Lung (tissue), 12 donors: ENCODE measurements around the gene SHC3. TPM values are rescaled to one million over a fixed set of nuclear protein-coding genes. Genes with fewer than 3 reads are reported as not detected.

Experiments used
- ATAC-seq: fragments of 200-7000 bp; cut with Tn5 transposase; one replicate; pipeline ENCODE4 v1.9.1; 2020; ENCODE audit warnings: moderate number of reproducible peaks; ENCODE audit not compliant: insufficient read depth, low FRiP score
- DNase-seq, 3 donors: peaks; one replicate each; pipeline ENCODE4 v3.0.0-alpha.2; 2013 to 2017
- H3K27ac ChIP-seq, 2 donors: one replicate each; pipeline ENCODE4 v1.5.1; 2013; ENCODE audit warnings: mild to moderate bottlenecking in 2 of 2, moderate library complexity in 2 of 2, control low read depth in 1 of 2, inconsistent platforms in 1 of 2, low read depth in 1 of 2, low read length in 1 of 2
- H3K27me3 ChIP-seq, 3 donors: one replicate each; pipeline ENCODE4 v1.5.1; 2013; ENCODE audit warnings: low read length in 2 of 3; ENCODE audit not compliant: control insufficient read depth in 3 of 3, insufficient read depth in 3 of 3
- H3K36me3 ChIP-seq, 4 donors: one replicate each; pipeline ENCODE4 v1.5.1; 2013; ENCODE audit warnings: low read length in 4 of 4, mild to moderate bottlenecking in 1 of 4, moderate library complexity in 1 of 4; ENCODE audit not compliant: control insufficient read depth in 4 of 4, insufficient read depth in 4 of 4
- H3K4me1 ChIP-seq, 5 donors: one replicate each; pipeline ENCODE4 v1.5.1; 2013; ENCODE audit warnings: low read length in 5 of 5, mild to moderate bottlenecking in 2 of 5, moderate library complexity in 1 of 5; ENCODE audit not compliant: control insufficient read depth in 5 of 5, insufficient read depth in 5 of 5
- H3K4me3 ChIP-seq: one replicate; pipeline ENCODE4 v1.5.1; 2013; ENCODE audit warnings: mild to moderate bottlenecking, control low read depth, moderate library complexity
- H3K9ac ChIP-seq, 2 donors: one replicate each; pipeline ENCODE4 v1.5.1; 2013; ENCODE audit warnings: low read length in 2 of 2, control low read depth in 1 of 2; ENCODE audit not compliant: insufficient read depth in 1 of 2
- H3K9me3 ChIP-seq, 4 donors: one replicate each; pipeline ENCODE4 v1.5.1; 2013; ENCODE audit warnings: low read length in 3 of 4, mild to moderate bottlenecking in 1 of 4, moderate library complexity in 1 of 4; ENCODE audit not compliant: control insufficient read depth in 4 of 4, insufficient read depth in 3 of 4
- CTCF ChIP-seq: IDR thresholded peaks from 2 replicates; pipeline ENCODE4 v1.5.1; 2012; ENCODE audit warnings: mild to moderate bottlenecking; ENCODE audit errors: control extremely low read depth, extremely low read depth
- WGBS, 2 donors: extraction: QIAGEN DNeasy Blood & Tissue Kit; methylation state at CpG; one replicate each; pipeline ENCODE4 v1.1.7; 2013; 5-methylcytosine and 5-hydroxymethylcytosine counted together
- polyA plus RNA-seq, 2 donors: library from polyadenylated mRNA; stranded (reverse); fragments of 200-250 nt; gene quantifications; one replicate each; pipeline ENCODE4 v1.2.1, GENCODE V29; 2013
- total RNA-seq, 2 donors: library from RNA; depleted of rRNA in 1 of 2; stranded (reverse); fragments of >200 nt in 1 of 2; gene quantifications; one replicate each; pipeline ENCODE4 v1.2.1, GENCODE V29; 2014 to 2021
- donor health status: control.
- donor health status: control.
- donor health status: Bipolar disorder and iron deficiency.
- donor health status: healthy.
- donor health status: DM: yes; HTN: yes; CAD: no.

The SHC3 gene
- total and polyA plus RNA-seq, 4 donors: 1.8 to 19.2 (median 4.0) TPM

- no peaks in the 10 kb centered on the region for H3K36me3 ChIP-seq
- TF ChIP-seq CTCF: no peak
- H3K9me3 ChIP-seq: no peaks in the 10 kb centered on the region
- no peak overlapping the region for H3K9ac ChIP-seq
- ATAC-seq (no peak), DNase-seq (no peak)
- WGBS, 2 donors: 64 to 72% methylated on average over 14 of the region's 14 CpGs
- no peaks in the 10 kb centered on the region for H3K27me3 ChIP-seq
- H3K4me1 ChIP-seq: peaks cover 0 to 2% (median 0%) of the 10 kb centered on the region in 5 donors
- no peak overlapping the region for H3K27ac ChIP-seq
- H3K4me3 ChIP-seq: no peak overlapping the region
Observed at GRCh38 chr9:89154651-89155336, 23.8 kb downstream of the SHC3 start.

GRCh38 chr9:89154218-89154617 is 24.4 kb downstream of the SHC3 start:
- Histone ChIP-seq H3K9ac (no peak overlapping the region), H3K27ac (no peak overlapping the region)
- WGBS, 2 donors: 78 to 81% methylated on average over 4 of the region's 4 CpGs

GRCh38 chr9:89153232-89154017 is 25.2 kb downstream of the SHC3 start:
- no peak for DNase-seq
- TF ChIP-seq CTCF: no peak
- no peak overlapping the region for H3K27ac ChIP-seq
- peaks cover 0 to 2% (median 0%) of the 10 kb centered on the region in 5 donors for H3K4me1 ChIP-seq
- peak; percentile 79 for ATAC-seq
- WGBS, 2 donors: 71 to 73% methylated on average over 14 of the region's 14 CpGs
- H3K27me3 ChIP-seq: no peaks in the 10 kb centered on the region
- H3K4me3 ChIP-seq: no peak overlapping the region
- H3K9me3 ChIP-seq: no peaks in the 10 kb centered on the region
- H3K36me3 ChIP-seq: no peaks in the 10 kb centered on the region
- no peak overlapping the region for H3K9ac ChIP-seq

More at GRCh38 chr9:89154218-89154617, 24.4 kb downstream of the SHC3 start:
- TF ChIP-seq CTCF: no peak
- H3K4me3 ChIP-seq: no peak overlapping the region
- no peak for DNase-seq
- peaks cover 0 to 2% (median 0%) of the 10 kb centered on the region in 5 donors for H3K4me1 ChIP-seq
- no peak for ATAC-seq
- no peaks in the 10 kb centered on the region for H3K36me3 ChIP-seq
- no peaks in the 10 kb centered on the region for H3K27me3 ChIP-seq
- H3K9me3 ChIP-seq: no peaks in the 10 kb centered on the region
